ENCODE measurements around the gene NOS3.
A peak's percentile ranks its signal among the peaks of the same experiment; 100 is the strongest.

NOS3 gene

DNA sequence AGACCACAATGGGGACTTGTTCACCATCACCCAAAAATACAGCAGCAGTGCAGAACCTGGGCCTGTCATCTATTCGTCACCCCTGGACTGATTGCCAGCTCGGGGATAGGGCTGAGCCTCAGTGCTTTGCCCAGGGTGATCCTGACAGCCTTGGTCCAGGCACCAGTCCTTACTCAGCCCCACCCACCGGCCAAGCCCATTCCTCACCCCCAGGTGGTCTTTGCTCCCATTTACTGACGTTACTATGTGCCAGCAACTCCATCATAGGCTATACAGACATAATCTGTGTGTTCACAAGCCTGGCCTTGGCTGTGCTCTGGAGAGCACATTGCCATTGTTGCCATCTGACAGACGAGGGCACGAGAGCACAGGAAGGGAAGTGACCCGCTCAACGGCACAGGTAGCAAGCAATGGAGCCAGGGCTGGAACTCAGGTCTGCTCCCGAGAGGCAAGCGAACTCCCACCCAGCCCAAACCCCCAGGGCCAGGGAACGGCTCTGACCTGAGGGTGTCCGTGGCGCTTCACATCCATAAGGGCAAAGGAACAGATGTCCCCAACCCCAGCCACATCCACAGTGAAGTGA lies 26.6 kb downstream of the NOS3 start:
- TF ChIP-seq CTCF (conservative IDR thresholded peaks at IDR 0.05) = no peak
- H3K27ac ChIP-seq = peak overlapping the region; percentile 59; the same call in 1 of the 2 replicates

GRCh38 chr7:151017953-151018420 lies 27.2 kb downstream of the NOS3 start:
- H3K27ac ChIP-seq = peak overlapping the region; percentile 59; the same call in 1 of the 2 replicates
- peak; percentile 95 for TF ChIP-seq CTCF (conservative IDR thresholded peaks at IDR 0.05)

DNA sequence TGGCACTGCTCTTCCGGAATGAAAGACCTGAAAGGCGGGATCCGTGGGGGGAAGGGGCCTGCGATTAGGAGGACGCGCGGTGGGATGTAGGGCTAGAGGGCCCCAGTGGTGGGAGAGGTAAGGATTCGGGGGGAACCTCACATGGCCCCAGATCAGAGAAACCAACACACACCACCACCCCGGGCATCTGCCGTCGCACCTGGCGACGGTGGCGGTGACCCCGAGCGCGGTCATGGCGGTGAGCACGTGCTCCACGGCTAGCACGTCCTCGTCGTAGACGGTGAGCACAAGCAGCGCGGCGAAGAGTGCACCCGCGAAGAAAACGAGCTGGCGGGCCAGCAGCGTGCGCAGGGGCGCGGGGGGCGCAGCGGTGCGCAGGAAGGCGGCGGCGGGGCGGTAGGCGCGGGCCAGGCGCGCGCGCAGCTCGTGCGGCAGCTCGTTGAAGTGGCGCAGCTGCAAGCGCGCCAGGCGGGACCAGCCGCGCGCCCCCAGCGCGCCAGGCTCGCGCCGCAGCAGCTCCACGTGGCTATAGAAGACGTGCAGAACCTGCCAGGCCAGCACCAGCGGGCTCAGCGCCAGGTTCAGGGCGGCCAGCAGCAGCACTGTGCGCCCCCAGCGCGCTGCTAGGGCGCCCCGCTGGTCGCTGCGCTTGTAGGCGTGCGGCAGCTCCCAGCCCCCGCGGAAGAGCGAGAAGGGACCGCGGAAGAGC lies 27.8 kb downstream of the NOS3 start:
- TF ChIP-seq CTCF (conservative IDR thresholded peaks at IDR 0.05) = peak; percentile 60
- H3K27ac ChIP-seq = peak overlapping the region; percentile 59

DNA sequence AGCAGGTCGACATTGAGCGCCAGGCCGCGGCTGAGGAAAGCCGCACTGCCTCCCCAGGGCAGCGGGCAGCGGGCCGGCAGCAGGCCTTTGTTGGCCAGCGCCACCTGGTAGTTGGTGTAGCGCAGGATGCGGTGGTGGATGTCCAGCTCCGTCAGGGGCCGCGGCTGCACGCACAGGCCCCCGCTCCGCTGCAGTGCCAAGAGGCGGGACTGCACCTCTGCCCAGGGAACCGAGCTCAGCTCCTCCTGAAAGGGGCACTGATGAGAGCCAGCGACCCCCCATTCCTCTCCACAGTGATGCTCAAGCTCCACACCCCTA lies 28.3 kb downstream of the NOS3 start:
- H3K27ac ChIP-seq = peak overlapping the region; percentile 59
- TF ChIP-seq CTCF (conservative IDR thresholded peaks at IDR 0.05) = no peak

- no peak overlapping the region for H3K27ac ChIP-seq
- TF ChIP-seq CTCF (conservative IDR thresholded peaks at IDR 0.05) = no peak
Observed at GRCh38 chr7:151020231-151020630, 29.4 kb downstream of the NOS3 start.

GRCh38 chr7:151023232-151023631 lies 32.4 kb downstream of the NOS3 start:
- TF ChIP-seq CTCF (conservative IDR thresholded peaks at IDR 0.05) = no peak
- H3K27ac ChIP-seq = no peak overlapping the region

GRCh38 chr7:151024435-151025056 lies 33.7 kb downstream of the NOS3 start, which contains the start of gene ATG9B:
Gene ATG9B (minus strand): TSS chr7:151024494. CDS start chr7:151024423, 71 bp downstream.
- H3K27ac ChIP-seq = no peak within 1 kb of the TSS
- no peak for TF ChIP-seq CTCF (conservative IDR thresholded peaks at IDR 0.05)

Measured in VCaP (cell line).